ENCODE results near the gene MMP21.
A peak's percentile ranks its signal among the peaks of the same experiment; 100 is the strongest.

MMP21 gene

GRCh38 chr10:125792342-125793300, 17.0 kb upstream of the MMP21 start:
- no peak for DNase-seq (ENCODE audit: low spot score)

- DNase-seq (ENCODE audit: low spot score) = no peak
Measured at GRCh38 chr10:125788156-125789034, 12.8 kb upstream of the MMP21 start.

- DNase-seq (ENCODE audit: low spot score) = no peak
Measured at GRCh38 chr10:125785791-125786190, 10.2 kb upstream of the MMP21 start.

GRCh38 chr10:125783957-125784356, 8.3 kb upstream of the MMP21 start:
- peak; percentile 21 for DNase-seq (ENCODE audit: low spot score)

- DNase-seq (ENCODE audit: low spot score) = no peak
Measured at GRCh38 chr10:125783408-125783807, 7.8 kb upstream of the MMP21 start.

- no peak for DNase-seq (ENCODE audit: low spot score)
Measured at GRCh38 chr10:125782616-125783015, 7.0 kb upstream of the MMP21 start.

GRCh38 chr10:125782054-125782453, 6.4 kb upstream of the MMP21 start:
- DNase-seq (ENCODE audit: low spot score) = no peak

- no peak for DNase-seq (ENCODE audit: low spot score)
Measured at GRCh38 chr10:125781374-125781773, 5.8 kb upstream of the MMP21 start.

- DNase-seq (ENCODE audit: low spot score) = no peak
Measured at GRCh38 chr10:125779403-125780327, 4.0 kb upstream of the MMP21 start.

GRCh38 chr10:125778556-125778955, 2.9 kb upstream of the MMP21 start:
- DNase-seq (ENCODE audit: low spot score) = no peak

GRCh38 chr10:125777806-125778205, 2.2 kb upstream of the MMP21 start:
- no peak for DNase-seq (ENCODE audit: low spot score)

- no peak for DNase-seq (ENCODE audit: low spot score)
Measured at GRCh38 chr10:125774581-125775191, 935 bp downstream of the MMP21 start.

GRCh38 chr10:125773687-125774543, 1.7 kb downstream of the MMP21 start:
- no peak for DNase-seq (ENCODE audit: low spot score)

GRCh38 chr10:125772864-125773180, 2.8 kb downstream of the MMP21 start:
- no peak for DNase-seq (ENCODE audit: low spot score)

GRCh38 chr10:125772112-125772863, 3.3 kb downstream of the MMP21 start:
- no peak for DNase-seq (ENCODE audit: low spot score)

GRCh38 chr10:125770844-125771243, 4.8 kb downstream of the MMP21 start:
- no peak for DNase-seq (ENCODE audit: low spot score)

- DNase-seq (ENCODE audit: low spot score) = no peak
Measured at GRCh38 chr10:125769175-125769574, 6.4 kb downstream of the MMP21 start.

GRCh38 chr10:125768219-125768855, 7.3 kb downstream of the MMP21 start:
- peak; percentile 11 for DNase-seq (ENCODE audit: low spot score)

GRCh38 chr10:125766511-125766910, 9.1 kb downstream of the MMP21 start:
- DNase-seq (ENCODE audit: low spot score) = no peak
